SK-N-MC (cell line): ENCODE data around the gene ENO2.

Experiments used
- EZH2 ChIP-seq: fragments of 200-600 bp; sonication (generic); IDR thresholded peaks from one replicate; pipeline ENCODE4 v1.6.1; 2017; ENCODE audit warnings: antibody characterized with exemption
- POLR2AphosphoS5 ChIP-seq: IDR thresholded peaks from 2 replicates; pipeline ENCODE4 v1.6.1; 2012; ENCODE audit warnings: mild to moderate bottlenecking, low read depth, low read length, borderline replicate concordance

GRCh38 chr12:6959058-6959804 is 44.9 kb downstream of the ENO2 start:
- no peak for TF ChIP-seq POLR2AphosphoS5
- TF ChIP-seq EZH2 = no peak
